ENCODE data around the gene SETX.
A peak's percentile ranks its signal among the peaks of the same experiment; 100 is the strongest.

Gene SETX

GRCh38 chr9:132241483-132241839 is 113.3 kb downstream of the SETX start:
- no peaks in the 10 kb centered on the region for H3F3A ChIP-seq (ENCODE audit: insufficient read depth)
- H3K36me3 ChIP-seq (ENCODE audit: low read length), result no peaks in the 10 kb centered on the region
- H3K4me2 ChIP-seq (ENCODE audit: low read depth, low read length, poor library complexity, severe bottlenecking), result peak overlapping the region; percentile 57
- no peaks in the 10 kb centered on the region for H3K9me2 ChIP-seq (replicated peaks; ENCODE audit: insufficient read depth, low read length)
- H3K79me2 ChIP-seq (ENCODE audit: insufficient read depth, low read length), result no peaks in the 10 kb centered on the region
- H3K27me3 ChIP-seq (ENCODE audit: low read length), result no peaks in the 10 kb centered on the region
- no peaks in the 10 kb centered on the region for H3K9me3 ChIP-seq (ENCODE audit: insufficient read depth, low read length)
- H3K27ac ChIP-seq (ENCODE audit: low read depth, low read length), result no peak overlapping the region
- H4K20me1 ChIP-seq (ENCODE audit: low read depth, low read length), result no peaks in the 10 kb centered on the region
- TF ChIP-seq CTCF (IDR thresholded peaks at IDR 0.05; ENCODE audit: insufficient read depth, low read length, poor library complexity, severe bottlenecking), result no peak
- TF ChIP-seq EZH2phosphoT487 (conservative IDR thresholded peaks at IDR 0.05; ENCODE audit: low read length), result no peak
- peak overlapping the region; percentile 53 for H3K4me3 ChIP-seq (ENCODE audit: insufficient read depth, low read length, poor library complexity, severe bottlenecking)
- peak overlapping the region; percentile 47 for H3K9ac ChIP-seq (ENCODE audit: low read length)
- peak overlapping the region; percentile 45 for H2AFZ ChIP-seq (ENCODE audit: low read depth, low read length, severe bottlenecking)

DNA sequence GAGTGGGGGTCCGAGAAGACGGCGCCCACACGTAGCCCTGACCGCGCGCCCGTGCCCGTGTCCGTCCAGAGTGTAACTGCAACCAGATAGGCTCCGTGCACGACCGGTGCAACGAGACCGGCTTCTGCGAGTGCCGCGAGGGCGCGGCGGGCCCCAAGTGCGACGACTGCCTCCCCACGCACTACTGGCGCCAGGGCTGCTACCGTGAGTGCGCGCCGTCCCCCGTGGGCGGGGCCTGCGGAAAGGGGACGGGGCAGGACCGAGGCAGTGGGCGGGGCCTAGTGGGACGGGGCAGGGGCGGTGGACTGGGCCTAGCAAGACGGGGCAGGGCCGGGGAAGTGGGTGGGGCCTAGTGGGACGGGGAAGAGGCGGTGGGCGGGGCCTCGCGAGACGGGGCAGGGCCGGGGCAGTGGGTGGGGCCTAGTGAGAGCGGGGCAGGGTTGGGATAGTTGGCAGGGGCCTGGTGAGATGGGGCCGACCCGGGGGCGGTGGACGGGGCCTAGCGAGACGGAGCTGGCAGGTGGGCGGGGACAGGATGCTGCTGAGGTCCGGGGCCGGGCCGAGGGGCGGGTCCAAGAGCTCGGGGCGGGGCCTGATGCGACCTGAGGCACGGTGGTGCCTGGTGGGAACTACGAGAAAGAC is 113.8 kb downstream of the SETX start:
- no peaks in the 10 kb centered on the region for H3K79me2 ChIP-seq (ENCODE audit: insufficient read depth, low read length)
- no peak overlapping the region for H3K27ac ChIP-seq (ENCODE audit: low read depth, low read length)
- peak overlapping the region; percentile 53 for H3K4me3 ChIP-seq (ENCODE audit: insufficient read depth, low read length, poor library complexity, severe bottlenecking)
- peak overlapping the region; percentile 57 for H3K4me2 ChIP-seq (ENCODE audit: low read depth, low read length, poor library complexity, severe bottlenecking)
- H2AFZ ChIP-seq (ENCODE audit: low read depth, low read length, severe bottlenecking), result peak overlapping the region; percentile 45
- no peaks in the 10 kb centered on the region for H3K9me2 ChIP-seq (replicated peaks; ENCODE audit: insufficient read depth, low read length)
- H3F3A ChIP-seq (ENCODE audit: insufficient read depth), result no peaks in the 10 kb centered on the region
- peak overlapping the region; percentile 47 for H3K9ac ChIP-seq (ENCODE audit: low read length)
- no peaks in the 10 kb centered on the region for H3K36me3 ChIP-seq (ENCODE audit: low read length)
- H3K27me3 ChIP-seq (ENCODE audit: low read length), result no peaks in the 10 kb centered on the region
- no peaks in the 10 kb centered on the region for H4K20me1 ChIP-seq (ENCODE audit: low read depth, low read length)
- no peaks in the 10 kb centered on the region for H3K9me3 ChIP-seq (ENCODE audit: insufficient read depth, low read length)
- TF ChIP-seq EZH2phosphoT487 (conservative IDR thresholded peaks at IDR 0.05; ENCODE audit: low read length) (no peak), CTCF (IDR thresholded peaks at IDR 0.05; ENCODE audit: insufficient read depth, low read length, poor library complexity, severe bottlenecking) (no peak)

DNA sequence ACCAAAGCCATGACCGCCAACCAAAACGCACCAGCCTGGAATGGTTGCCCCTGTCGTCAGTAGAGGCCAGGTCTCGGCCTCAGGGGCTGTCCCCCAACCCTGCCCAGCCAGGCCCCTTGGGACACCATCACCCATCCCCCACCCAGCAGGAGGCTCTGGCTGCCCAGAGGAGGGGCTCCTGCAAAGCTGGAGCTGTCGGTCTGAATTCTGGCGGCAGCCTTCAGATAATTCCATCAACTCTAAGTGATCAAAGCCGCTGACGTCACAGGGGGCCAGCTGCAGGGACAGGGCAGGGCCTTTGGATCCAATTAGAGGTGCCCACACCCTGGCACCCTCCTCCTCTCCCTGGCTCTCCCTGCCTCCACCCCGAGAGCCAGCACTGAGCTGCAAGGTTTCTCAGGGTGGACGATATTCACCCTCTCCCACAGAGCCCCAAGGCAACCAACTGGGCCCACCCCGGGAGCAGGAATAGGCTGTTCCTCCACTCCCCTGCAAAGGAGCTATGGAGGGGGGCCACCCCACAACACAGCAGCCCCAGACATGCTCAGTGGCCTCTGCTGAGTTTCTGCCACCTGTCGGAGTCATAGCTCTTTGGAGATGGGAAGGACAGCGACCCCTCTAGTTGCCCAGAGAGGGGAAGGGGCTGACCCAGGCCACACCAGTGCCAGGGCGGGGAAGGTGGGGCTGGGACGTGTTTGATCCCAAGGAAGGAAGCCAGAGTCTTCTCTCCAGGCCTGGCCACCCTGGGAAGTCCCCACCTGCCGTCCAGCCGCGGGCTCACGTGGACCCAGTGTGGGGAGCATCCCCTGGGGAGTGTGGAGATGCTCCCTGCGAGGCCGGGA is 114.6 kb downstream of the SETX start:
- H3K79me2 ChIP-seq (ENCODE audit: insufficient read depth, low read length), result no peaks in the 10 kb centered on the region
- H4K20me1 ChIP-seq (ENCODE audit: low read depth, low read length), result no peaks in the 10 kb centered on the region
- no peaks in the 10 kb centered on the region for H3K9me2 ChIP-seq (replicated peaks; ENCODE audit: insufficient read depth, low read length)
- no peak overlapping the region for H3K4me3 ChIP-seq (ENCODE audit: insufficient read depth, low read length, poor library complexity, severe bottlenecking)
- no peaks in the 10 kb centered on the region for H3K27me3 ChIP-seq (ENCODE audit: low read length)
- H3K36me3 ChIP-seq (ENCODE audit: low read length), result no peaks in the 10 kb centered on the region
- TF ChIP-seq CTCF (IDR thresholded peaks at IDR 0.05; ENCODE audit: insufficient read depth, low read length, poor library complexity, severe bottlenecking) (no peak), EZH2phosphoT487 (conservative IDR thresholded peaks at IDR 0.05; ENCODE audit: low read length) (no peak)
- no peak overlapping the region for H2AFZ ChIP-seq (ENCODE audit: low read depth, low read length, severe bottlenecking)
- no peak overlapping the region for H3K27ac ChIP-seq (ENCODE audit: low read depth, low read length)
- no peaks in the 10 kb centered on the region for H3K9me3 ChIP-seq (ENCODE audit: insufficient read depth, low read length)
- H3F3A ChIP-seq (ENCODE audit: insufficient read depth), result no peaks in the 10 kb centered on the region
- H3K4me2 ChIP-seq (ENCODE audit: low read depth, low read length, poor library complexity, severe bottlenecking), result no peak overlapping the region
- no peak overlapping the region for H3K9ac ChIP-seq (ENCODE audit: low read length)

All from SU-DHL-6 (cell line).